Spleen (tissue), 7 donors: ENCODE results near the gene PDRG1.

Experiments used
- CTCF ChIP-seq, 11 experiments: fragments of 200-600 bp in 7 of 11; fragments of 450-650 bp in 4 of 11; sonication (generic) in 4 of 11; IDR thresholded peaks in 8 of 11; conservative IDR thresholded peaks in 3 of 11; 1 replicate in 7 of 11; 2 replicates in 4 of 11; pipeline versions ENCODE4 v1.4.0 to v1.8.0; 2016 to 2021; ENCODE audit warnings: antibody characterized with exemption in 11 of 11, inconsistent platforms in 4 of 11, mild to moderate bottlenecking in 1 of 11
- POLR2A ChIP-seq, 3 donors: fragments of 450-650 bp; IDR thresholded peaks; one replicate each; pipeline ENCODE4 v1.5.1; 2017; ENCODE audit warnings: antibody characterized with exemption in 3 of 3, mild to moderate bottlenecking in 1 of 3
- POLR2AphosphoS5 ChIP-seq, 3 donors: sonication (generic); formaldehyde crosslinking; IDR thresholded peaks; one replicate each; pipeline ENCODE4 v1.5.1; 2017; ENCODE audit warnings: antibody characterized with exemption in 3 of 3
- donor health status: DM: no; HTN: no; CAD: no; lungs with moderate emphysema.
- donor health status: DM: no; HTN: no; CAD: no.
- donor health status: DM: no; HTN: no; CAD: no.

- TF ChIP-seq POLR2AphosphoS5 (IDR thresholded peaks at IDR 0.05) (no peak), CTCF (IDR thresholded peaks at IDR 0.05 in 8 of 11, conservative IDR thresholded peaks at IDR 0.05 in 3 of 11) (no peak), POLR2A (IDR thresholded peaks at IDR 0.05) (no peak)
Observed at GRCh38 chr20:31967830-31968249, 16.0 kb upstream of the PDRG1 start, which contains the start of gene XKR7.
